Stimulated activated CD8-positive, alpha-beta memory T cell treated with anti-CD3 and anti-CD28 coated beads, Interleukin-15, amount 100 ng/mL, for 1 hour (primary cell): ENCODE data around the gene BAHCC1.

ENCODE experiments used
- DNase-seq: peaks from one replicate; pipeline ENCODE4 v3.0.0-alpha.2; 2020; ENCODE audit warnings: low read depth

BAHCC1 gene

DNA sequence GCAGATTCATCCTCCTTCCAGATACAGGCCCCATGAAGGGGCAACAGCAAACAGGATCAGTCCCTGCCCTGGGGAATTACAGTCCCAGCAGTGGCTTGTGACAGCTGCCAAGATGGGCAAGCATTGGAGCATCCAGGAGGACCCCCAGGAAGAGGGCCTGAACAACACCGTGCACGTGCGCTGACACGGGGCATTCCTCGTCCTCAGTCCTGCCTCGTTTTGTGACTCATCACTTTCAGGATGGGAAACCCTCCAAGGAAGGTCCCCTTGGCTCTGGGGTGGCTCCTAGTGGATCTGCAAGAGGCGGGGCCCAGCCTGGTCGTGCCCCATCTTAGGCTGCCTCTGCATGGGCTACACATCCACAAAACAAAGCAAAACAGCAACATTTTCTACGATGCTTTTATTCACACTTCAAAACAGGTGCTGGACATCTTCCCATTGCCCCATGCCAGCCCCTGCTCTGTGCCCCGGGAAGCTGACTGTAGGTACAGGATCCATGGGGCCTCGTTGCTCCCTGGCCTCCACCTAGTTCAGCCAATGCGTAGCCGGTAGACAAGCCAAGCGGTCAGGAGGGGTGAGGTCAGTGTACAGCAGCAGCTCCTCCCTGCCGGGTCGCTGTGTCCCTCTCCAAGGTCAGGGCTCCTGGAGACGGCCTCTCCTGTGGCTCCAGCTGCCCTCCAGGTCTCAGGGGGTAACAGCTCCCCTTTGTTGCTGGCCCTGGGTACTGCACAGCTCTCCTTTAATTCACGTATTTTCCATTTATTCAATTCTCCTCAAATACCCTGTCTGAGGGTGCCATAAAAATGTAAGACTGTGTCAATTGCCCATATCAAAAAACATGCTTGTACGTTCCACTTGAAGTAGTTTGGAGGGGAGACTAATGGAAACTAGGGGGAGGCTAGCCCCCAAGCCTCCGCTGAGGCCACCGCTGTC, 85.1 kb downstream of the BAHCC1 start:
- DNase-seq: no peak

DNA sequence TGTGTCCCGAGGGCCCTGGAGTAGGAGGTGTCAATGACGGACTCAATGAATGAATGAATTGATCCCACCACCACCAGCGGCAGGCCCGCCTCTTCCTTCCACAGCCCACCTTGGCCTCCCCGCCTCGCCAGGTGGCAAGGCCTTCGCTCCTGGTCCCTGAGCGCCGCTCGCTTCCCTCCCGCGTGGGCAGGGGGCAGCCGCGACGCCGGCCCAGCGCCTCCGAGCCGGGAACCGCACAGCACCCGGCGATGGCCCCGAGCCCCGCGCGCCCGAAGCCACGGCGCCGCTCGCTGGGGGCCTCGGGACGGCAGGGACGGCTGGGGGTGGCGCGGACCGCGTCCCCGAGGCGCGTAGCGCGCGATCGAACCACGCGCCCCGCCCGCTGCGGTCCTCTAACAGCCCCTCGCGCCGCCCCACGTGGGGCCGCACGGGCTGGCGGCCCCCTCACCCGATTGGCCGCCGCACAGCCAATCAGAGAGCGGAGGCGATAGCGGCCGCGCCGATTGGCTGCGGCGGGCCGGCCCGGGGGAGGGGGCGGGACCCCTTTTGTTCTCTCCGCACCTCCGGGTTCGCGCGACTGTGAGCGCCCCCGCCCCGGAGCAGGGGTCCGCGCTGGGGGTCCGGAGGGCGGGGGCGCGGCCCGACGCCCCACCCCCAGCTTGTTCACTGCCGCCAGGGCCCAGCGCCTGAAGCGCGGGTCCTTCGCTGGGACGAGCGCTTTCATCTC, 86.0 kb downstream of the BAHCC1 start:
- DNase-seq: peak; percentile 16

DNA sequence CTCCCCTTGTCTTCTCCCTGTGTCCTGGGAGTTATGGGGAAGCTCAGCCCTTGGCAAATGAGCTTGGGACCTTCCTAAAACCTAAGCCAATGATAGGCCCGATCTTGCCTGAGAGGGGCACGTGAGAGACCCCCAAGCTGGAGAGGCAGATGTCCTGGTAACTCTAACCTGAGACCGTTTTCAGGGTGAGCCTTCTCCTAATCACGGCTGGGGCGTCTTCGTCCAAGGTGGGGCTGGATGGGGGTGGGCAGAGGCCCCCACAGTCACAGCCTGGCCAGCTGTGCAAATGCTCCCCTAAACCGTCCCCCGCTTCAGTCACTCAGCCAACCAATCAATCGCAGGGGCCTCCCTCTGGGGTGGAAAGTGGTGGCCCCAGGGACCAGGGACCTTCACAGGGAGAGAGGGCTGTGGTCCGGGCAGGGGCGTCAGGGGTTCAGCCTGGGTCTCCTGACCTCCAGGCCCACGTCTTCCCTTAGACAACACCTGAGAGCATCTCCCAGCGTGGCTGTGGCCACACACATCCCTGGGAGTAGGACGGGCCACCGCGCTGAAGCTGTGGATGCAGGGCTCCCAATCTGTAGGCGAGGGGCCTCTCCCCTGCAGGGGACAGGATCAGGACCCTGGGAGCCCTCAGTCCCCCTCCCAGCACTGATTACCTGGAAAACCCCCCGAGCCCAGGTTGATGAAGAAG, 86.7 kb downstream of the BAHCC1 start:
- DNase-seq: no peak

DNA sequence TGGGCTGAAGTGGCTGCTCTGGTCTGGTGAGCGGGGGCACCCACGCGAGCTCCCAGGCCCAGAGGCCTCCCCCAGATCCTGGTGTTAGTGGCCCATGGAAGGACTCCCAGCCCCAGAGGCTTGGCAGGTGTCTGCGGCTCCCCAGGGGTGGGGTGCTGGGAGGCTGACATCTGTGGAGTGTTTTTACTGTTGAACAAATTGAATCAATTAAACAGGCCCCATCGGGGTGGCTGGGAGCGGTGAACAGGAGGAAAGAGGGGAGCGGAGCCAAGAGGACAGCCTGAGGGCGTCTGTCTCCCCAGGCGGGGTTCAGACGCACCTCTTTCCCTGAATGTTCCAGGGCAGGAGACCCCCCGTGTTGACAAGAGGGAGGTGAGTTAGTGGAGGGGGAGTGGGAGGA, 87.4 kb downstream of the BAHCC1 start:
- no peak for DNase-seq

DNA sequence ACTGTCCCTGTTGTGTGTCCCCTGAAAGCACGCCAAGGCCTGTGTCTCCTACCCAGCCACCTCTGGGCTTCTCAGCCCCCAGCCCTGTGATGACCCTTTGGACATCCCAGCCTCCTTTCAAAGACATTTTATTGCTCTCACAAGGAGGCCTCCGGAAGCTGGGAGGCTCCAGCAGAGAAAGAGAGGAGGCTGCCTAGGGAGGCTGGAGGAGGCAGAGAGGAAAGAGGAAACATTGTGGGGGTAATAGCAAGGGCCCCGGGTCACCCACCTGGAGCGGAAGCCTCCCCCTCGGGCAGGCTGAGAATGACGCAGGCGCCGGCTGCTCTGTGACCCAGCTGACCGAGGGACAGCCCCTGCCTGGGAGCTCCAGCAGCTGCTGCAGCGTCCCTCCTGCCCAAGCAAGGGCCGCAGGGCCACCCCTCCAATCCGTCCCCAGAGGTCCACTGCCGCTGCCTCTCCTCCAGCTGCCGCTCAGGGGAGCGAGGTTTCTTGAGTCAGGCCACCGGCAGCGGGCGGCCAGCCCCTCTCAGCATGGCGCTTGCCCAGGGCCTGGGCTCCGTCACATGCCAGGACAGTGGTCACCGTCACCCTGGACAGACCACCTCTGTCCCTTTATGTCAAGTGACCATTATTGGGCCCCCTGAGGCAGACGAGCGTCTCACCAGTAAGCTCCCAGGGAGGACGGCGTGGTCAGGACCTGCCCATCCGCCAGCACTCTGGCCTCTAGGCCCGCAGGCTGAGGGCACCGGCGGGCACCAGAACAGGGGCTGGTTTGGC, 88.0 kb downstream of the BAHCC1 start:
- no peak for DNase-seq

- no peak for DNase-seq
These were observed 88.6 kb downstream of the BAHCC1 start for GRCh38 chr17:81483862-81484194.

DNA sequence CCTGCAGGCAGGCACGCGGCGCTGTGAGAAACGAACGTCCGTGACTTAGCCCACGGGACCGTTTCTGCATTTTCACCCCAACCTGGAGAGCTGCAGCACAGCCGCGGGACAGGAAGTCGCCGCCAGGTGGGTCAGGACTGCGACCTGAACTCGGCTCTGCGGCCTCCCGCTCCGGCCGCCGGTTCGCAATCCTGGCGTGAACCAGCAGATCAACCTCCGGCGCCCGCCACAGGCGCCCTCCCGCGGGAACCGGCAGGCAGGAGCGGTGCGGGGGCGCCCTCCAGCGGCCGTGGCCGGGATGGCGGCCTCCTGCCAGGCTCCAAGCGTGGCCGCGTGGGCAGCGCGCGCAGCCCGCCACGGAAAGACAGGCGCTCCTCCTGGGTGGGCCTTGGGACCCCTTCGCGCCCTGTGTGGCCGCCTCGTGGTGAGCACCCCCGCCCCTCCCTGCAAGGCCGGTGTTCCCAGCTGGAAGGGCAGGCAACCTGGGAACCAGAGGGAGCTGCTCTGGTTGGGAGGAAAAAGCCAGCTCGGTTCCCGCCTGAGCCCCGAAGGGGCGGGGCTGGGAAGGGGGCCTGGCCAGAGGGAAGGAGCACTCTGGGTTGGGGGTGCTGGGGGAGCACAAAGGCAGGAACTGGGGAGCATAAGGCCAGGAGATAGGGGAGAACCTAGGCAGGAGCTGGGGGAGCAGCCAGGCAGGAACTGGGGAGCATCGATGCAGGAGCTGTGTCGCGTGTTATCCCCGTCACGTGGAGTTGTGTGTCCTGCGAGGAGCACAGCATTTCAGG, 89.1 kb downstream of the BAHCC1 start:
- peak; percentile 69 for DNase-seq

DNA sequence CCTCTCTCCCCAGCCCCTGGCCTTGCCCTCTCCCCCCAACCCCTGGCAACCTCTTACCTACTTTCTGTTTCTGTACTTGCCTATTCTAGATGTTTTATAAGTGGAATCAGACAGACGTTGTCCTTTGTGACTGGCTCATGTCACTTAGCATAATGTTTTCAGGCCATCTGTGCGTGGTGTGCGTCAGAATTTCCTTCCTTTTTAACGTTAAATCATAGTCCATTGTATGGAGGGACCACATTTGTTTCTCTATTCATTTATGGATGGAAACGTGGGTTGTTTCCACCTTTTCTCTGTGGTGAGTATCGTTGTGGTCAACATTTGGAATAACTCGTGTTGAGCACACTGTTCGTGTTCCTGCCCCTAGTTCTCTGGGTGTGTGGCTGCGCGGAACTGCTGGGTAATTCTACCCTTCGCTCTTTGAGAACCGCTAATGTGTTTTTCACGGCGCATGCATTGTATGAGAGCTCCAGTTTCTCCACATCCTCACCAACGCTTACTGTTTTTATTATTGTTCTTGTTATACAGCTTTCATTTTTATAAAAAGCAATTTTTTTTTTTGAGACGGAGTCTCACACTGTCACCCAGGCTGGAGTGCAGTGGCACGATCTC, 91.0 kb downstream of the BAHCC1 start:
- no peak for DNase-seq

DNA sequence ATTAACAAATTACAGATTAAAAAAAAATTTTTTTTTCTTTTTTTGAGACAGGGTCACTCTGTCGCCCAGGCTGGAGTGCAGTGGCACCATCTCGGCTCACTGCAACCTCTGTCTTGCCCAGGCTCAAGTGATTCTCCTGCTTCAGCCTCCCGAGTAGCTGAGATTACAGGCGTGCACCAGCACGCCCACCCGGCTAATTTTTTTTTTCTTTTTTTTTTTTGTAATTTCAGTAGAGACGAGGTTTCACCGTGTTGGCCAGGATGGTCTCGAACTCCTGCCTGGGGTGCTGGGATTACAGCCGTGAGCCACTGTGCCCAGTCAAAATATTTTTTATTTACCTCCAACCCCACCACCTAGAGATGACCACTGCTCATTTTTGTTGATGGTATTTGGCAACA, 91.8 kb downstream of the BAHCC1 start:
- DNase-seq: no peak

DNA sequence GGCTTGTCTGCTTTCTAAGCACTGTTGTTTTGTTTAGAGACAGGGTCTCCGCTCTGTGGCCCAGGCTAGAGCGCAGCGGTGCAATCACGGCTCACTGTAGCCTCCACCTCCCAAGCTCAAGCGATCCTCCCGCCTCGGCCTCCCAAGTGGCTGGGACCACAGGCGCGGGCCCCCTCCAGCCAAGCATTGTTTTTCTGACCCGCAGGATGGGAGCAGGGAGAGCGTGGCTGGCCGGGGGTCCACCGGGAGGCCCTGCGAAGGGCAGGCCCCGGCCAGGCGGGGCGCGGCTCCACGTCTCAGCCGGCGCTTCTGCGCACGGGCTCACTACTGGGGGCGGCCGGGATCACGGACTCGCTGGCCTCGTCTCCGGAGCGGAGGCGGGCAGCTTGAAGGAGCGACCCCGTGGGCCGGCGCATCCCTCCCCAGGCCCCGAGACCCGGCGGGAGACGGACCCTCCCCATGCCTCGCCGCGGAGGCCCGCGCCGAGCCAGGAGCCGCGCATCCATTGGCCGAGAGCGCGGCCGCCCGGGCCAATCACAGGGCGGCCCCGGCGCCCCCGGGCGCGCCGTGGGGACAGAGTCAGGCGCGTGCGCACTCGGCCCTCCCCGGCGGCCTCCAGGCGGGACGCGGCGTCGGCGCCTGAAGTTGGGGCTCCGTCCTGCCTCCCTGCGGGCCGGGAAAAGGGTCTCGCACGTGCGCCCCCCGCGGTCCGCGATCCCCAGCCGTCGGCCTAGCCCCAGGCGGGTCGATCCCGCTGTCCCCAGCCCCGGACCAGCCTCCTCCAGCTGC, 92.4 kb downstream of the BAHCC1 start:
- peak; percentile 55 for DNase-seq

- no peak for DNase-seq
These were observed 93.1 kb downstream of the BAHCC1 start for GRCh38 chr17:81488276-81488860.

GRCh38 chr17:81489012-81489997, 94.0 kb downstream of the BAHCC1 start:
- DNase-seq: no peak

GRCh38 chr17:81489998-81490992, 95.0 kb downstream of the BAHCC1 start:
- no peak for DNase-seq

GRCh38 chr17:81491181-81491581, 95.9 kb downstream of the BAHCC1 start:
- no peak for DNase-seq

- no peak for DNase-seq
These were observed 96.5 kb downstream of the BAHCC1 start for GRCh38 chr17:81491761-81492160.

- no peak for DNase-seq
These were observed 96.9 kb downstream of the BAHCC1 start for GRCh38 chr17:81492202-81492601.

- DNase-seq: no peak
These were observed 97.4 kb downstream of the BAHCC1 start for GRCh38 chr17:81492706-81493105.
